Loucy (cell line): ENCODE data around the gene MARK3.

Experiments used
- H2AFZ ChIP-seq: fragments of 200-600 bp; sonication (generic); 2 replicates; pipeline ENCODE4 v1.6.0; 2016; ENCODE audit warnings: antibody characterized with exemption, mild to moderate bottlenecking, low read length, moderate library complexity
- H3F3A ChIP-seq: fragments of 200-600 bp; 2 replicates; pipeline ENCODE4 v1.6.0; 2016; ENCODE audit warnings: antibody characterized with exemption, low read depth, mild to moderate bottlenecking
- H3K27me3 ChIP-seq: fragments of 200-600 bp; sonication (generic); 2 replicates; pipeline ENCODE4 v1.6.1; 2014; ENCODE audit warnings: low read length, mild to moderate bottlenecking; ENCODE audit not compliant: insufficient read depth, poor library complexity, severe bottlenecking
- H3K36me3 ChIP-seq: fragments of 200-600 bp; sonication (generic); 2 replicates; pipeline ENCODE4 v1.6.1; 2016; ENCODE audit warnings: low read length; ENCODE audit not compliant: insufficient read depth
- H3K4me1 ChIP-seq: fragments of 200-600 bp; sonication (generic); 2 replicates; pipeline ENCODE4 v1.5.1; 2014; ENCODE audit warnings: low read length, mild to moderate bottlenecking; ENCODE audit not compliant: insufficient read depth, poor library complexity, severe bottlenecking
- H3K4me2 ChIP-seq: fragments of 200-600 bp; sonication (generic); 2 replicates; pipeline ENCODE4 v1.6.0; 2014; ENCODE audit warnings: antibody characterized with exemption, low read length, low read depth, mild to moderate bottlenecking; ENCODE audit not compliant: poor library complexity, severe bottlenecking
- H3K4me3 ChIP-seq: fragments of 200-600 bp; sonication (generic); 2 replicates; pipeline ENCODE4 v1.5.1; 2014; ENCODE audit warnings: low read length, mild to moderate bottlenecking, mixed read lengths; ENCODE audit not compliant: poor library complexity, severe bottlenecking
- H3K79me2 ChIP-seq: fragments of 200-600 bp; sonication (generic); 2 replicates; pipeline ENCODE4 v1.6.1; 2014; ENCODE audit warnings: low read length; ENCODE audit not compliant: insufficient read depth
- H3K9ac ChIP-seq: fragments of 200-600 bp; sonication (generic); 2 replicates; pipeline ENCODE4 v1.6.0; 2014; ENCODE audit warnings: mild to moderate bottlenecking, low read depth, low read length, moderate library complexity; ENCODE audit not compliant: poor library complexity, severe bottlenecking
- H3K9me2 ChIP-seq: fragments of 200-600 bp; sonication (generic); replicated peaks from 2 replicates; pipeline ENCODE4 v1.6.1; 2016; ENCODE audit warnings: low read depth, low read length, mixed read lengths
- H3K9me3 ChIP-seq: fragments of 200-600 bp; sonication (generic); 2 replicates; pipeline ENCODE4 v1.6.1; 2014; ENCODE audit warnings: mild to moderate bottlenecking, antibody characterized with exemption, low read length, low read depth; ENCODE audit not compliant: insufficient read depth
- H4K20me1 ChIP-seq: fragments of 200-600 bp; sonication (generic); 2 replicates; pipeline ENCODE4 v1.6.0; 2014; ENCODE audit warnings: antibody characterized with exemption, low read length, mild to moderate bottlenecking; ENCODE audit not compliant: insufficient read depth, poor library complexity, severe bottlenecking
- EZH2phosphoT487 ChIP-seq: fragments of 200-600 bp; IDR thresholded peaks from 2 replicates; pipeline ENCODE4 v1.6.1; 2018; ENCODE audit warnings: antibody characterized with exemption, mild to moderate bottlenecking, moderate library complexity, borderline replicate concordance
- TF ChIP-seq, protein P1 (sequence below): fragments of 200-600 bp; sonication (generic); conservative IDR thresholded peaks from 2 replicates; pipeline ENCODE4 v1.5.1; 2014; ENCODE audit warnings: mild to moderate bottlenecking, antibody characterized with exemption, low read length

MARK3 gene

DNA sequence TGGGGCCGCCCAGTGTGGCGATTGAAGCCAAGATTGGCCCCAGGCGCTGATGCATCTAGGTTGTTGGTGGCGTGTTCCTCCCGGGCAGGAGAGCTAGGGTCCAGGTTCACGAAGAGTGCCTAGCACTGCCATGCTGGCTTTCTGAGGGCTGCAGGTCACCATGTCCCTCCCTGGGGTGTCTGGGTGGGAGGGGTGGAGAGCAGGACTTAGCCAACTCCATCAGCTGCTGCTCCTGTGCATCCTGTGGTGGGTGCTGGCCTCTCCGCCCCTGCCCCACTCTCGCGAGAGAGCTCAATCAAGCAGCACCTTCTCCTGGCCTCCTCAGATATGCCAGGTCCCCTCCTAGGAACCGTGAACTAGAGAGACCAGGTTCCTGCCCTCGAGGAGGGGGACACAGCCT, 145.6 kb downstream of the MARK3 start:
- Histone ChIP-seq H3K4me2 (peak overlapping the region; percentile 97), H3K27me3 (no peaks in the 10 kb centered on the region), H3K4me1 (peaks cover 13% of the 10 kb centered on the region), H2AFZ (no peak overlapping the region), H3K9me3 (no peaks in the 10 kb centered on the region), H3K4me3 (peak overlapping the region; percentile 90), H3K79me2 (peaks cover 31% of the 10 kb centered on the region; the same call in 1 of the 2 replicates), H4K20me1 (peaks cover 11% of the 10 kb centered on the region), H3K9me2 (no peaks in the 10 kb centered on the region), H3K36me3 (no peaks in the 10 kb centered on the region), H3F3A (no peaks in the 10 kb centered on the region), H3K9ac (no peak overlapping the region)
- TF ChIP-seq, protein P1, sequence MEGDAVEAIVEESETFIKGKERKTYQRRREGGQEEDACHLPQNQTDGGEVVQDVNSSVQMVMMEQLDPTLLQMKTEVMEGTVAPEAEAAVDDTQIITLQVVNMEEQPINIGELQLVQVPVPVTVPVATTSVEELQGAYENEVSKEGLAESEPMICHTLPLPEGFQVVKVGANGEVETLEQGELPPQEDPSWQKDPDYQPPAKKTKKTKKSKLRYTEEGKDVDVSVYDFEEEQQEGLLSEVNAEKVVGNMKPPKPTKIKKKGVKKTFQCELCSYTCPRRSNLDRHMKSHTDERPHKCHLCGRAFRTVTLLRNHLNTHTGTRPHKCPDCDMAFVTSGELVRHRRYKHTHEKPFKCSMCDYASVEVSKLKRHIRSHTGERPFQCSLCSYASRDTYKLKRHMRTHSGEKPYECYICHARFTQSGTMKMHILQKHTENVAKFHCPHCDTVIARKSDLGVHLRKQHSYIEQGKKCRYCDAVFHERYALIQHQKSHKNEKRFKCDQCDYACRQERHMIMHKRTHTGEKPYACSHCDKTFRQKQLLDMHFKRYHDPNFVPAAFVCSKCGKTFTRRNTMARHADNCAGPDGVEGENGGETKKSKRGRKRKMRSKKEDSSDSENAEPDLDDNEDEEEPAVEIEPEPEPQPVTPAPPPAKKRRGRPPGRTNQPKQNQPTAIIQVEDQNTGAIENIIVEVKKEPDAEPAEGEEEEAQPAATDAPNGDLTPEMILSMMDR = no peak
- TF ChIP-seq EZH2phosphoT487 = no peak

DNA sequence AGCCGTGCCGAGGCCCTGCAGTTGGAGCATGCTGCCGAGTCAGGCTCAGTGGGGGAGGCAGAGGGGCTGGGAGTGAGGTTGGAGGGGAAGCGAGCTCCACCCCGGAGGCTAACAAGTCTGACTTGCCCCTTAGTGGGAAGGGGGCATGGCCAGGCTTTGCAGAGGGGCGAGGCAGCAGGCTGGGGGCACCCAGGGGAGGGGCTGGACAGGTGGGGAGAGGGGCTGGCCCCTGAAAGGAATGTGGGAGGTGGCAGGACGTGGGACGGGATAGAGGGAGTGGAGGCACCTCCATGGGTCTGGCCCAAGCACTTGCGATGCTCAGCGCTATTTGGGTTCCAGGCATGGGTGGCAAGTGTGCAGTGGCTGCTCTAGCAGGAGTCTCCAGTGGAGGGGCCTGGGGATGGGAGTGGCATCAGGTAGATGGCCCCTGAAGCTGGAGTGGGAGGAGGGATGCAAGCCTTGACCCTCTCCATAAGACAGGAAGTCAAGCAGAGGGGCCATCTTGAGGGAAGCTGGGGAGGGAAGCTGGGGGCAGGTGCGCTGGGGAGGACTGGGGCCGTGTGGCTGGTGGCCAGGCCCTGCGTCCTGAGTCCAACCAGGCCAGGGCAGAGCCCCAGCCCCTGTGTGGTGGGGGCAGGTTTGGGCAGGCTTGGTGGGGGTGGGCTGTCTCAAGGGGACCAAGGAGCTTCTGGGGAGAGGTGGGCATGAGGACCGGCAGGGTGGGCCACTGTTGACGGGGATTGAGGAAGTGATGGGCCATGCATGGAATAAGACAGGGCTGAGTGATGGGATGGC, 146.4 kb downstream of the MARK3 start:
- H3K4me2 ChIP-seq = peak overlapping the region; percentile 97
- peaks cover 13% of the 10 kb centered on the region for H3K4me1 ChIP-seq
- H3K9ac ChIP-seq = no peak overlapping the region
- H3K4me3 ChIP-seq = no peak overlapping the region
- H2AFZ ChIP-seq = no peak overlapping the region
- H3K9me2 ChIP-seq = no peaks in the 10 kb centered on the region
- H3K36me3 ChIP-seq = no peaks in the 10 kb centered on the region
- no peaks in the 10 kb centered on the region for H3K9me3 ChIP-seq
- H3K79me2 ChIP-seq = peaks cover 31% of the 10 kb centered on the region; the same call in 1 of the 2 replicates
- H3K27me3 ChIP-seq = no peaks in the 10 kb centered on the region
- no peak for TF ChIP-seq EZH2phosphoT487
- TF ChIP-seq, protein P1 = no peak
- no peaks in the 10 kb centered on the region for H3F3A ChIP-seq
- H4K20me1 ChIP-seq = peaks cover 11% of the 10 kb centered on the region

DNA sequence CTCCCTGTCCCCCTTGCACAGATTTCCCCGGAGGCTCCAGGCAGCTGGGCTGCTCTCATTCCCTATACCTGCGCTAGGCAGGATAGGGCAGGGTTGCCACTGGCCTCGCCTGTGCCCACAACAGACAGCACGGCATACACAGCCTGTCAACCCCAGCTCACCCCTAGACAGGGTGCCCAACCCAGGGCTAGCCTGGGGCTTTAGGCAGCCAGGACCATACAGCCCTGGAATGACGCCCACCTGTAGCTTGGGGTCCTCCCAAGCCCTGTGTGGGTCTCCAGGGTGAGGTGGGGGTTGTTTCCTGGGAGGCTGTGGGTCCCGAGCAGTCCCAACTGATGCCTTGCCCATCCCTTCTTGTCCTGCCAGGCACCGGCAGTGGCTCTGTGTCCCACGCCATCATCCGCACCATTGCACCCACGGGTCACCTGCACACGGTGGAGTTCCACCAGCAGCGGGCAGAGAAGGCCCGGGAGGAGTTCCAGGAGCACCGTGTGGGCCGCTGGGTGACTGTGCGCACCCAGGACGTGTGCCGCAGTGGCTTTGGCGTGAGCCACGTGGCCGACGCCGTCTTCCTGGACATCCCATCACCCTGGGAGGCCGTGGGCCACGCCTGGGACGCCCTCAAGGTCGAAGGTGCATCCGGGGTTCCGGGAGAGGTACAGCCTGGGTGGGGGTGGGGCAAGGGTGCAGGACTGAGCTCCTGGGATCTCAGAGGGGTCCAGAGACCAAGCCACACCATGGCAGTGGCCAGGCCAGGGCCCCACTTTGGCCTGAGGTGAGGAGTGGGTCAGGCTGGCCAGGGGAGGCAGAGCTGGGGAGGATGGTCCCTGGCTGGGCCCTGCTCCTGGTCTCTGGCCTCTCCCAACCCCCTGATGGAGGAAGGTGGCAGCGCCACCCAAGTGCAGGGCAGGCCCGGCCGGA, 147.3 kb downstream of the MARK3 start:
- Histone ChIP-seq H4K20me1 (peaks cover 11% of the 10 kb centered on the region), H3K27me3 (no peaks in the 10 kb centered on the region), H3K79me2 (peaks cover 31% of the 10 kb centered on the region; the same call in 1 of the 2 replicates), H3K9me2 (no peaks in the 10 kb centered on the region), H3K9ac (no peak overlapping the region), H3K4me3 (no peak overlapping the region), H3K9me3 (no peaks in the 10 kb centered on the region), H3K36me3 (no peaks in the 10 kb centered on the region), H2AFZ (no peak overlapping the region), H3K4me2 (no peak overlapping the region), H3F3A (no peaks in the 10 kb centered on the region), H3K4me1 (peaks cover 13% of the 10 kb centered on the region)
- no peak for TF ChIP-seq EZH2phosphoT487
- TF ChIP-seq, protein P1 = no peak
